ENCODE measurements around the gene HARS1.
"Not testable (repeated sequence)": the region's sequence is repeated elsewhere in the genome, so short reads cannot be mapped to it uniquely, and the experiment has no call there.

HARS1 gene

DNA sequence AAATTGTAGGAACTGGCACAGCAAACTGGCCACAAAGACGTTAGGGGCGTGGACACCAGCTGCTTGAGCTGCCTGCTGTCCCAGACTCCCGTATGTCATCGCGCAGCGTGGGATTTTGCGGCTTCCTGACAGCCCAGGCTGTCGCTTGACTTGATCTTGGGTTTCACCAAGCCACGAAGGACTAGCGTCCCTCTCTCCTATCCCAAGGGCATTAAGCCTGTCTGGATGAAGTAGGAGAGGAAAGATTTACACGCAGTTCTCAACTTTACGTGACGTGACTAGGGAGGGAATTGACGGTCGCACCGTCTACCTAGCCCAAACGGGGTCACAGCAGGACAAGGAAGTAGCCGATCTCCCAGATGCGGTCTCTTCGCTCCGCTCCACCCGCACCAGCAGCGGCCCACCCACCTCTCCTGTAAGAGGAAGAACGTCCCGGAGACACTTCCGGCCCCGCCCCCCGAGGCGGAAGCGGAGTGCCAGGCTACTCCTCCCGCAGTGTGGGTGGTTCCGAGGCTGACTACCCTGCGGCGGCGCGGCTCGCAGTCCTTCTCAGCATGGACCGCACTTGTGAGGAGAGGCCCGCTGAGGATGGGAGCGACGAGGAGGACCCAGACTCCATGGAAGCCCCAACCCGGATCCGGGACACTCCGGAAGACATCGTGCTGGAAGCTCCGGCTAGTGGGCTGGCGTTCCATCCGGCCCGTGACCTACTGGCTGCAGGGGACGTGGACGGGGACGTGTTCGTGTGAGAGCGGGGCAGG is 26.6 kb downstream of the HARS1 start, which contains the start of gene WDR55:
TSS of gene WDR55 (plus strand) at position 546 of the 761 bp plus-strand sequence. CDS start at position 555, 9 bp downstream.
- peak; percentile 95 for DNase-seq
- no peak for TF ChIP-seq GATA1 (IDR thresholded peaks at IDR 0.05; ENCODE audit: low read depth, low read length)
- TF ChIP-seq POLR2A (IDR thresholded peaks at IDR 0.05; ENCODE audit: low read length), result peak; percentile 94

DNA sequence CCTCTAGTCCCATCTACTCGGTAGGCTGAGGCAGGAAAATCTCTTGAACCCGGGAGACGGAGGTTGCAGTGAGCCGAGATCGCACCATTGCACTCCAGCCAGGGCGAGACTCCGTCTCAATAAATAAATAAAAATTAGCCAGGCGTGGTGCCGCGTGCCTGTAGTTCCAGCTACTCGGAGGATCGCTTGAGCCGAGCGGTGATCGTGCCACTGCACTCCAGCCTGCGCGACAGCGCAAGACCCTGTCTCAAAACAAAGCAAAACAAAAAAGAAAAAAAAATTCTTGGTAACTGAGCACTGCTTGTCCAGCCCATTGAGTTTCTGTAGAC is 27.2 kb downstream of the HARS1 start:
- no peak for DNase-seq

DNA sequence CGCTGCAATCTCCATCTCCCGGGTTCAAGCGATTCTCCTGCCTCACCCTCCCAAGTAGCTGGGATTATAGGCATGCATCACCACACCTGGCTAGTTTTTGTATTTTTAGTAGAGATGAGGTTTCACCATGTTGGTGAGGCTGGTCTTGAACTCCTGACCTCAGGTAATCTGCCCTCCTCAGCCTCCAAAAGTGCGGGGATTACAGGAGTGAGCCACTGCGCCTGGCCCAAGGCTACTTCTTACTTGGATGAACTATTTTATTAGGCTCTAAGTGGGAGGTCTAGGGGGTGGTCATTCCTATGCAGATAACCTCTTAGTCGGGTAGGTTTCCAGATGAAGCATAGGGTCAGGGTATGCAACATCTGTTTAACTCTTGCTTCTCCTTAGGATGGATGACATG is 30.8 kb downstream of the HARS1 start:
- DNase-seq, result not testable (repeated sequence)

More for the DNA sequence above, 27.2 kb downstream of the HARS1 start:
- TF ChIP-seq GATA1 (IDR thresholded peaks at IDR 0.05; ENCODE audit: low read depth, low read length), result no peak
- no peak for TF ChIP-seq POLR2A (IDR thresholded peaks at IDR 0.05; ENCODE audit: low read length)

DNA sequence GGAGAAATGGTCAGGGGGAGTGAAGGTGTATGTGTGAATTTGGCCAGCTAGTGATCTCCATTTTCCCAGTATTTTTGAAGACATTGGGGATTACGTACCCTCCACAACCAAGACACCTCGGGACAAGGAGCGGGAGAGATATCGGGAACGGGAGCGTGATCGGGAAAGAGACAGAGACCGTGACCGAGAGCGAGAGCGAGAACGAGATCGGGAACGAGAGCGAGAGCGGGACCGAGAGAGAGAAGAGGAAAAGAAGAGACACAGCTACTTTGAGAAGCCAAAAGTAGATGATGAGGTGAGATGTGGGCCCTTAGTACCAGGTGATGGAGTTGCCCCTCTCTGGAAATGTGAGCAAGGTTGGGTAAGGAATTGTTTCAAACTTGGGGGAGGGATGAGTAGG is 32.3 kb downstream of the HARS1 start:
- no peak for TF ChIP-seq GATA1 (IDR thresholded peaks at IDR 0.05; ENCODE audit: low read depth, low read length)
- TF ChIP-seq POLR2A (IDR thresholded peaks at IDR 0.05; ENCODE audit: low read length), result no peak
- DNase-seq, result no peak

GRCh38 chr5:140647042-140647419 is 44.1 kb downstream of the HARS1 start:
- no peak for TF ChIP-seq POLR2A (IDR thresholded peaks at IDR 0.05; ENCODE audit: low read length)
- no peak for TF ChIP-seq GATA1 (IDR thresholded peaks at IDR 0.05; ENCODE audit: low read depth, low read length)
- no peak for DNase-seq

DNA sequence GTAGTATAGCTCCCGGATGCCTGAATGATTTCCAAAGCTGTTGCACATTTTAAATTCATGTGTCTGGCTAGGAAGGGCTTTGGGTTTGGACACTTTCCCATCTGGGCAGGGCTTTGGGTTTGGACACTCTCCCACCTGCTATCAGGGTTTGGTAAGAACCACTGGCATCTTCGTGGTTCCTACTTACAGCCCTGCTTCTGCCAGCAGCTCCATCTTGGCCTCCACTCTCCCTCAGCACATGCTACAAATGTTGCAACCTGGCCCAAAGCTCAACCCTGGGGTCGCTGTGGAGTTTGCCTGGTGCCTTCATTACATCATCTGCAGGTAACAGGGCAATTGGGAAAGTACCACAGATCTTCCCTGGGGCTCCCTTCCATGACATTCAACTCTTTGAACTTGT is 48.5 kb downstream of the HARS1 start:
- TF ChIP-seq GATA1 (IDR thresholded peaks at IDR 0.05; ENCODE audit: low read depth, low read length) (no peak), POLR2A (IDR thresholded peaks at IDR 0.05; ENCODE audit: low read length) (no peak)
- DNase-seq, result no peak

DNA sequence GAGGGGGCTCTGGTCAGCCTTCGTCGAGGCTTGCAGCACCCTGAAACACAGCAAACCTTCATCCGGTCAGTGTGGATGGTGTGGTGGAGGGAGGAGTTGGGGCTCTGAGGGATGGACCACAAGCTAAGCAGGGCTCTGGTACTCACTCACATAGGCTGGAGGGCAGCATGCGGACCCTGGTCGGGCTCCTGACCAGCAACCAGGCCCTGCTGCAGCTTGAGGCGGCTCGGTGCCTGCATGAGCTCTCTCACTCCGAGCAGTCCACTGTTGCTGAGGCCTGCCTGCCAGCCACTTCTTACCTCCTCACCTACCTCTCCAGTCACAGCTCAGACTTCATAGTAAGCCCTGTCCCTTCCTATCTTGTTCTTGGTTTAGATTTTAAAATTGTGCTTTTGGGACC is 49.5 kb downstream of the HARS1 start:
- DNase-seq, result no peak
- no peak for TF ChIP-seq POLR2A (IDR thresholded peaks at IDR 0.05; ENCODE audit: low read length)

GRCh38 chr5:140639148-140639981 is 51.8 kb downstream of the HARS1 start, which contains the start of gene TMCO6:
Gene TMCO6 (plus strand): TSS chr5:140639451. CDS start chr5:140639528, 77 bp downstream.
- DNase-seq, result peak; percentile 98 to 99
- TF ChIP-seq POLR2A (IDR thresholded peaks at IDR 0.05; ENCODE audit: low read length), result peak; percentile 67
- no peak for TF ChIP-seq GATA1 (IDR thresholded peaks at IDR 0.05; ENCODE audit: low read depth, low read length)

GRCh38 chr5:140638898-140639147 is 52.3 kb downstream of the HARS1 start:
- not testable (repeated sequence) for DNase-seq

- DNase-seq, result no peak
- no peak for TF ChIP-seq POLR2A (IDR thresholded peaks at IDR 0.05; ENCODE audit: low read length)
- no peak for TF ChIP-seq GATA1 (IDR thresholded peaks at IDR 0.05; ENCODE audit: low read depth, low read length)
Measured at GRCh38 chr5:140637371-140638100, 53.6 kb downstream of the HARS1 start.

DNA sequence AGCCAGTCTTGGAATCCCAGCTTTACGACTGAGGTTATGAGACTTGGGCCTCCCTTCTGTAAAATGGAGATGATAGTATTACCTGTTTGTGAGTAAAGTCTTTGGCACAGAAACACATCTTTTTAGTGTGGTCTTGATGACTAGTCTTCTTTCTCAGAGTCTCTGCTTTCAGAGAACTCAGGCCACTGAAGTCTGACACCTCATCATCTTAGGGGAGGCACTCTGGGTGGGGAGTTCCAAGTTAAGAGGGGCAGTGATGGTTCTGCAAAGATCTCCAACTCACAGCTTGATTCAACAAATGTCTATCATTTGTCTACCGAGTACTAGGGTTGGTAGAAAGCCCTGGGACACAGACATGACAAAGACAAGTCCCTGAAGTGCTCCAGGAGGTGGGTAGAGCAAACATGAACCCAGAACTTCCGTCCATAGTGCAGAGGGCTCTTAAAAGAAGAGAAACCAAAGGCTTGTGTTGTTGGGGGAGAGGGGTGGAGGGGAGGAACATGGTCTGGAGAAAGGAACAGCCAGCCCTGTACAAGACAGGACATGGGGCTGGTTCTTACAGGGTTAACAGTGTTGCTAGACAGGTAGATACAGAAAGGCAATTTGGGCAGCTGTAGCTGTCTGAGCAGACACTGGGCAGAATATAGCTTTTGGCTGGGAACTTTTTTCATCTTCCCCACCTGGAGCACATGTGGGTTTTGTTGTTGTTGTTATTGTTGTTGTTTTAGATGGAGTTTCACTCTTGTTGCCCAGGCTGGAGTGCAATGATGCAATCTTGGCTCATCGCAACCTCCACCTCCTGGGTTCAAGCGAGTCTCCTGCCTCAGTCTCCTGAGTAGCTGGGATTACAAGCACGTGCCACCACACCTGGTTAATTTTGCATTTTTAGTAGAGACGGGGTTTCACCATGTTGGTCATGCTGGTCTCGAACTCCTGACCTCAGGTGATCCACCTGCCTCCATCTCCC is 55.6 kb downstream of the HARS1 start:
- DNase-seq, result no peak
- TF ChIP-seq POLR2A (IDR thresholded peaks at IDR 0.05; ENCODE audit: low read length), result no peak
- no peak for TF ChIP-seq GATA1 (IDR thresholded peaks at IDR 0.05; ENCODE audit: low read depth, low read length)

GRCh38 chr5:140634103-140634502 is 57.1 kb downstream of the HARS1 start:
- no peak for TF ChIP-seq GATA1 (IDR thresholded peaks at IDR 0.05; ENCODE audit: low read depth, low read length)
- TF ChIP-seq POLR2A (IDR thresholded peaks at IDR 0.05; ENCODE audit: low read length), result no peak
- DNase-seq, result no peak

DNA sequence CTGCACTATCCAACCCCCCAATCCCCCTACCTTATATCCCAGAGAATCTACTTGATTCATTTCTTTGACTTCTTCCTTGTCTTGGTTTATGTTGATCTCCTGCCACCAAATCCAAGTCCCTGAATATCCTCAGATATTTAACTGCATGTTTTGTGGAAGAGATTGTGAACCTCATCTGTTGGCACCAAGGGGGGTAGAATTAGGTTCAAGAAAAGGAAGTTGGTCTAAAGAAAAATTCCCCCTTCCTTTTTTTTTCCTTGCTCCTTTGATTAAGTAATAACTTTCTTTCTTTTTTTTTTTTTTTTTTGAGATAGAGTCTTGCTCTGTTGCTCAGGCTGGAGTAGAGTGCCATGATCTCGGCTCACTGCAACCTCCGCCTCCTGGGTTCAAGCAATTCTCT is 57.7 kb downstream of the HARS1 start:
- no peak for TF ChIP-seq POLR2A (IDR thresholded peaks at IDR 0.05; ENCODE audit: low read length)
- TF ChIP-seq GATA1 (IDR thresholded peaks at IDR 0.05; ENCODE audit: low read depth, low read length), result no peak
- no peak for DNase-seq
